ENCODE data around the gene CACNA1D. TPM values are rescaled to one million over a fixed set of nuclear protein-coding genes. Genes with fewer than 3 reads are reported as not detected.

The CACNA1D gene
- total RNA-seq, 2 donors from 2014 or later: 0.68 to 1.5 TPM

- Histone ChIP-seq H3K36me3 (no peaks in the 10 kb centered on the region), H3K9me3 (no peaks in the 10 kb centered on the region), H3K27me3 (replicated peaks; ENCODE audit: insufficient read depth) (no peaks in the 10 kb centered on the region), H3K4me3 (no peak overlapping the region), H3K27ac (no peak overlapping the region), H3K4me1 (ENCODE audit: control insufficient read depth in 1 of 2, low read depth in 2 of 2) (no peaks in the 10 kb centered on the region)
- ATAC-seq (ENCODE audit: insufficient number of reproducible peaks, low FRiP score, low read depth): no peak
- no peak for TF ChIP-seq CTCF (IDR thresholded peaks at IDR 0.05)
- DNase-seq (ENCODE audit: low spot score): no peak
Observed at GRCh38 chr3:53694046-53694445, 199.6 kb downstream of the CACNA1D start.

GRCh38 chr3:53694666-53695323, 200.4 kb downstream of the CACNA1D start:
- DNase-seq (ENCODE audit: low spot score) (no peak), ATAC-seq (ENCODE audit: insufficient number of reproducible peaks, low FRiP score, low read depth) (no peak)
- no peaks in the 10 kb centered on the region for H3K9me3 ChIP-seq

GRCh38 chr3:53695324-53695690, 200.9 kb downstream of the CACNA1D start:
- no peaks in the 10 kb centered on the region for H3K4me1 ChIP-seq (ENCODE audit: control insufficient read depth in 1 of 2, low read depth in 2 of 2)
- H3K27ac ChIP-seq: no peak overlapping the region
- ATAC-seq (ENCODE audit: insufficient number of reproducible peaks, low FRiP score, low read depth) (no peak), DNase-seq (ENCODE audit: low spot score) (no peak)
- TF ChIP-seq CTCF (IDR thresholded peaks at IDR 0.05): no peak
- no peaks in the 10 kb centered on the region for H3K9me3 ChIP-seq
- no peaks in the 10 kb centered on the region for H3K36me3 ChIP-seq
- no peaks in the 10 kb centered on the region for H3K27me3 ChIP-seq (replicated peaks; ENCODE audit: insufficient read depth)
- no peak overlapping the region for H3K4me3 ChIP-seq

More at GRCh38 chr3:53694666-53695323, 200.4 kb downstream of the CACNA1D start:
- H3K4me1 ChIP-seq (ENCODE audit: control insufficient read depth in 1 of 2, low read depth in 2 of 2): no peaks in the 10 kb centered on the region
- no peaks in the 10 kb centered on the region for H3K36me3 ChIP-seq
- no peak for TF ChIP-seq CTCF (IDR thresholded peaks at IDR 0.05)
- H3K4me3 ChIP-seq: no peak overlapping the region
- H3K27me3 ChIP-seq (replicated peaks; ENCODE audit: insufficient read depth): no peaks in the 10 kb centered on the region
- no peak overlapping the region for H3K27ac ChIP-seq

- DNase-seq (ENCODE audit: low spot score): no peak
Observed at GRCh38 chr3:53696401-53697172, 202.2 kb downstream of the CACNA1D start.

More at GRCh38 chr3:53696401-53697172, 202.2 kb downstream of the CACNA1D start:
- Histone ChIP-seq H3K27ac (no peak overlapping the region), H3K4me1 (ENCODE audit: control insufficient read depth in 1 of 2, low read depth in 2 of 2) (no peaks in the 10 kb centered on the region), H3K27me3 (replicated peaks; ENCODE audit: insufficient read depth) (no peaks in the 10 kb centered on the region), H3K9me3 (no peaks in the 10 kb centered on the region), H3K4me3 (no peak overlapping the region), H3K36me3 (no peaks in the 10 kb centered on the region)
- no peak for ATAC-seq (ENCODE audit: insufficient number of reproducible peaks, low FRiP score, low read depth)
- TF ChIP-seq CTCF (IDR thresholded peaks at IDR 0.05): no peak

All from thoracic aorta (tissue), 2 donors.